HL-60 (cell line): Measurements from ENCODE around the gene XYLB.

Experiments used
- DNase-seq, 2 experiments: peaks; one replicate each; pipeline ENCODE4 v3.0.0-alpha.2; 2010 to 2020; ENCODE audit warnings: low read depth in 1 of 2, low spot score in 1 of 2
- H3K27ac ChIP-seq: fragments of 250-450 bp; sonication (Bioruptor Pico); replicated peaks from 2 replicates; pipeline ENCODE4 v1.5.1; 2020; ENCODE audit warnings: mild to moderate bottlenecking, moderate library complexity
- H3K27me3 ChIP-seq: fragments of 250-450 bp; sonication (Bioruptor Pico); 2 replicates; pipeline ENCODE4 v1.5.1; 2021; ENCODE audit warnings: mild to moderate bottlenecking, moderate library complexity; ENCODE audit not compliant: insufficient read depth, poor library complexity, severe bottlenecking
- H3K4me3 ChIP-seq: replicated peaks from 2 replicates; pipeline ENCODE4 v1.5.1; 2011; ENCODE audit warnings: mild to moderate bottlenecking, control low read depth, low read length; ENCODE audit not compliant: insufficient read depth
- GABPA ChIP-seq: IDR thresholded peaks from 2 replicates; pipeline ENCODE4 v1.6.1; 2012; ENCODE audit warnings: low read depth
- POLR2AphosphoS5 ChIP-seq: IDR thresholded peaks from 2 replicates; pipeline ENCODE4 v1.6.1; 2012; ENCODE audit warnings: low read depth
- SPI1 ChIP-seq: IDR thresholded peaks from 2 replicates; pipeline ENCODE4 v1.6.1; 2012; ENCODE audit warnings: low read depth, mild to moderate bottlenecking, borderline replicate concordance
- TF ChIP-seq, protein P1 (sequence below): IDR thresholded peaks from one replicate; pipeline ENCODE4 v1.5.1; 2011; ENCODE audit warnings: low read length, control low read depth, inconsistent platforms; ENCODE audit not compliant: insufficient read depth
- TF ChIP-seq, protein P2 (sequence below): IDR thresholded peaks from 2 replicates; pipeline ENCODE4 v1.6.1; 2012; ENCODE audit warnings: low read depth; ENCODE audit not compliant: insufficient replicate concordance

XYLB gene

DNA sequence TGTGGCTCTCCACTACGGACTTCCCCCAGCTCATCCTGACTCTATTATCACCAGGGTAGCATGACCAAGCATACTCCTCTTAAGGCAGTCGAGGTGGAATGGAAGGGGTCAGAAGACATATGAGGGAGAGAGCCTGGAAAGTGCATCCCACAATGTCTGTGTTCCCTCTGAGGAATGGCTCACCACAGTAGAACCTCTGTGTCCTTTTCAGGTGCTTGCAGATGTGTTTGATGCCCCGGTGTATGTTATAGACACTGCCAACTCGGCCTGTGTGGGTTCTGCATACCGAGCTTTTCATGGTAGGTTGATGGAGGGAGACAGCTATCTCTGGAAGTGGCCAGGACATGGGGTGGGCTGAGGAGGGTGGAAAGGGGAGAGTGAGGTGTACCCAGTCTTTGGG lies 50.3 kb downstream of the XYLB start:
- Histone ChIP-seq H3K4me3 (no peak overlapping the region), H3K27me3 (no peaks in the 10 kb centered on the region), H3K27ac (no peak overlapping the region)
- DNase-seq: no peak
- TF ChIP-seq, protein P1, sequence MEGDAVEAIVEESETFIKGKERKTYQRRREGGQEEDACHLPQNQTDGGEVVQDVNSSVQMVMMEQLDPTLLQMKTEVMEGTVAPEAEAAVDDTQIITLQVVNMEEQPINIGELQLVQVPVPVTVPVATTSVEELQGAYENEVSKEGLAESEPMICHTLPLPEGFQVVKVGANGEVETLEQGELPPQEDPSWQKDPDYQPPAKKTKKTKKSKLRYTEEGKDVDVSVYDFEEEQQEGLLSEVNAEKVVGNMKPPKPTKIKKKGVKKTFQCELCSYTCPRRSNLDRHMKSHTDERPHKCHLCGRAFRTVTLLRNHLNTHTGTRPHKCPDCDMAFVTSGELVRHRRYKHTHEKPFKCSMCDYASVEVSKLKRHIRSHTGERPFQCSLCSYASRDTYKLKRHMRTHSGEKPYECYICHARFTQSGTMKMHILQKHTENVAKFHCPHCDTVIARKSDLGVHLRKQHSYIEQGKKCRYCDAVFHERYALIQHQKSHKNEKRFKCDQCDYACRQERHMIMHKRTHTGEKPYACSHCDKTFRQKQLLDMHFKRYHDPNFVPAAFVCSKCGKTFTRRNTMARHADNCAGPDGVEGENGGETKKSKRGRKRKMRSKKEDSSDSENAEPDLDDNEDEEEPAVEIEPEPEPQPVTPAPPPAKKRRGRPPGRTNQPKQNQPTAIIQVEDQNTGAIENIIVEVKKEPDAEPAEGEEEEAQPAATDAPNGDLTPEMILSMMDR: no peak
- TF ChIP-seq GABPA (no peak), SPI1 (no peak), POLR2AphosphoS5 (no peak)

DNA sequence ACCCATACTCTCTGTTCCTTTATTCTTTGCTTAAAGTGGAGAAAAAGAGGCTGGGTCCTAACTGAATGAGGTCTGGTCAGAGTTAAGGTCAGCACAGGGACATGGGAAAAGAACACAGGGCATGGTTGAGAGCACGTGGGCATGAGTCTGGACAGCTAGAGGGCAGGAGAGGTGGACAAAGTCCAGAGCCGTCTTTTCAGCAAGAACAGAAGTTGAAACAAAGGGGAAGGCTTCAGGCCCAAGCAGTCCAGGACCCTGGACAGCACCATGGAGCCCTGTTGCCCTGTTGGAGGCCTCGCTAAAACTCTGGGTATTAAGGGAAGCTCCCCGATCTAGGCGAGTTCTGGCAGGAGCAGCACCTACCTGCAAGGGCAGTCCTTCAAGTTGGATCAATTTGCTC lies 50.7 kb downstream of the XYLB start:
- H3K27ac ChIP-seq: no peak overlapping the region
- TF ChIP-seq POLR2AphosphoS5 (no peak), SPI1 (no peak), GABPA (no peak)
- TF ChIP-seq, protein P1: no peak
- TF ChIP-seq, protein P2, sequence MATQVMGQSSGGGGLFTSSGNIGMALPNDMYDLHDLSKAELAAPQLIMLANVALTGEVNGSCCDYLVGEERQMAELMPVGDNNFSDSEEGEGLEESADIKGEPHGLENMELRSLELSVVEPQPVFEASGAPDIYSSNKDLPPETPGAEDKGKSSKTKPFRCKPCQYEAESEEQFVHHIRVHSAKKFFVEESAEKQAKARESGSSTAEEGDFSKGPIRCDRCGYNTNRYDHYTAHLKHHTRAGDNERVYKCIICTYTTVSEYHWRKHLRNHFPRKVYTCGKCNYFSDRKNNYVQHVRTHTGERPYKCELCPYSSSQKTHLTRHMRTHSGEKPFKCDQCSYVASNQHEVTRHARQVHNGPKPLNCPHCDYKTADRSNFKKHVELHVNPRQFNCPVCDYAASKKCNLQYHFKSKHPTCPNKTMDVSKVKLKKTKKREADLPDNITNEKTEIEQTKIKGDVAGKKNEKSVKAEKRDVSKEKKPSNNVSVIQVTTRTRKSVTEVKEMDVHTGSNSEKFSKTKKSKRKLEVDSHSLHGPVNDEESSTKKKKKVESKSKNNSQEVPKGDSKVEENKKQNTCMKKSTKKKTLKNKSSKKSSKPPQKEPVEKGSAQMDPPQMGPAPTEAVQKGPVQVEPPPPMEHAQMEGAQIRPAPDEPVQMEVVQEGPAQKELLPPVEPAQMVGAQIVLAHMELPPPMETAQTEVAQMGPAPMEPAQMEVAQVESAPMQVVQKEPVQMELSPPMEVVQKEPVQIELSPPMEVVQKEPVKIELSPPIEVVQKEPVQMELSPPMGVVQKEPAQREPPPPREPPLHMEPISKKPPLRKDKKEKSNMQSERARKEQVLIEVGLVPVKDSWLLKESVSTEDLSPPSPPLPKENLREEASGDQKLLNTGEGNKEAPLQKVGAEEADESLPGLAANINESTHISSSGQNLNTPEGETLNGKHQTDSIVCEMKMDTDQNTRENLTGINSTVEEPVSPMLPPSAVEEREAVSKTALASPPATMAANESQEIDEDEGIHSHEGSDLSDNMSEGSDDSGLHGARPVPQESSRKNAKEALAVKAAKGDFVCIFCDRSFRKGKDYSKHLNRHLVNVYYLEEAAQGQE: peak; percentile 96
- peak; percentile 3 to 4 for DNase-seq

DNA sequence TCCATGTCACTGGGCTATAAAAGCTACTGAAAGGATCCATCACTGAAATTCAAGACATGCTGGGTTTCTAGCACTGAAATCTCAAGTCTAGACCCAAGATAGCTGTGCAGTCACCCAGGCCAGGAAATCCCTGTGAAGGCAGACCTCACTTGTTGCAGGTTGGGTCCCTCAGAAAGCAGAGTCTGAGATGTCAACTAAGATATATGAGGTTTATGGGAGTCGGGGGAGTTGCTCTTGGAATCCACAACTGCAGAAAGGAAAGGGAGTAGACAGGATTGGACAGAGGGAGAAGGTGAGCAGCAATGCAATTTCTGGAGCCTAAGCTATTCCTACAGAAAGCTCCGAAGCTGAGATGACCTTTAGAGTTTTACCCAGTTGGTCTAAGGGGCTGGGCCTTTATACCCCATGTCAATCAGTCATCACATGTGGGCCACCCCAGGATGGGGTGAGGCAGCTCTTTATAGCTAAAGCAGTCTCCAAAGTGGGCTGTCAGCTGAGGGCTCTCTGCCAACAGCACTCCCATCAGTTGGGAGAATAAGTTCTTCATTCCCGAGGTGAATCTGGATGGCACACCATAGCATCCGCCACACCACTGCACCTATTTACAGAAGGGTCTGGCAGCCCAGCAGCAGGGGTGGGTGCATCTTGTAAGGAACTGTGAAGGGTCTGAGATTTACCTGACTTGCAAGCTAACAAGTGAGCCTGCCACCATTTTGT lies 54.8 kb downstream of the XYLB start:
- no peak for DNase-seq

More for the DNA sequence above, 50.7 kb downstream of the XYLB start:
- H3K27me3 ChIP-seq: no peaks in the 10 kb centered on the region
- H3K4me3 ChIP-seq: no peak overlapping the region

More for the DNA sequence above, 54.8 kb downstream of the XYLB start:
- no peak overlapping the region for H3K27ac ChIP-seq
- TF ChIP-seq, protein P1: no peak
- TF ChIP-seq POLR2AphosphoS5: no peak
- TF ChIP-seq SPI1: no peak
- no peak for TF ChIP-seq GABPA
- TF ChIP-seq, protein P2: no peak
- H3K27me3 ChIP-seq: no peaks in the 10 kb centered on the region
- H3K4me3 ChIP-seq: no peak overlapping the region
